ENCODE measurements around the gene SPSB4.

GRCh38 chr3:141077631-141078030 lies 26.5 kb downstream of the SPSB4 start:
- no peak for TF ChIP-seq CTCF (IDR thresholded peaks at IDR 0.05)
- no peak for TF ChIP-seq POLR2A (IDR thresholded peaks at IDR 0.05)
